Measurements from ENCODE around the gene MRPL9. TPM values are rescaled to one million over a fixed set of nuclear protein-coding genes. Genes with fewer than 3 reads are reported as not detected.

Gene MRPL9
- total and polyA plus RNA-seq, 2 donors (not counting 1 experiment from before 2014, with no cell fraction given): 65.5 to 84.6 TPM

GRCh38 chr1:151803164-151803563, 39.9 kb upstream of the MRPL9 start:
- no peak overlapping the region for H3K9ac ChIP-seq (ENCODE audit: low read length)
- no peaks in the 10 kb centered on the region for H4K20me1 ChIP-seq (ENCODE audit: control insufficient read depth, insufficient read depth, low read length, poor library complexity, severe bottlenecking)
- H3K9me3 Mint-ChIP-seq (ENCODE audit: insufficient read depth): no peaks in the 10 kb centered on the region
- no peaks in the 10 kb centered on the region for H3K36me3 ChIP-seq (replicated peaks in 1 of 2; ENCODE audit: control extremely low read depth in 1 of 2, control insufficient read depth in 1 of 2, extremely low read depth in 1 of 2, insufficient read depth in 2 of 2, low read length in 1 of 2)
- no peak overlapping the region for H2AFZ ChIP-seq (ENCODE audit: insufficient read depth, low read depth, low read length, poor library complexity, severe bottlenecking)
- peaks cover 24% of the 10 kb centered on the region for H3K27me3 Mint-ChIP-seq
- H3K27me3 ChIP-seq (replicated peaks in 1 of 4; ENCODE audit: control extremely low read depth in 1 of 4, control insufficient read depth in 3 of 4, insufficient read depth in 4 of 4, low read length in 3 of 4): peaks cover 0 to 22% (median 2%) of the 10 kb centered on the region in 4 experiments
- peaks cover 0 to 3% (median 0%) of the 10 kb centered on the region in 3 donors for H3K9me3 ChIP-seq (ENCODE audit: control extremely low read depth in 1 of 3, control insufficient read depth in 2 of 3, insufficient read depth in 1 of 3, low read length in 2 of 3)
- no peak overlapping the region for H3K27ac ChIP-seq (ENCODE audit: low read length in 2 of 2)
- DNase-seq (no peak), ATAC-seq (ENCODE audit: low read depth) (no peak)
- H3K4me3 ChIP-seq (ENCODE audit: control extremely low read depth in 1 of 5, extremely low read depth in 1 of 5, insufficient read depth in 1 of 5, low read depth in 2 of 5, low read length in 4 of 5): no peak overlapping the region
- H3K4me1 Mint-ChIP-seq: peaks cover 9% of the 10 kb centered on the region
- H3K4me2 ChIP-seq (replicated peaks; ENCODE audit: low read depth, low read length, poor library complexity, severe bottlenecking): no peak overlapping the region
- ChIA-PET CTCF (interaction anchor here (1.3 kb wide), 1 partner anchor 198 kb away, joined by 5 read pairs; no protein-coding TSS in a partner anchor), POLR2A (no interaction called here)
- TF ChIP-seq EZH2 (IDR thresholded peaks at IDR 0.05; ENCODE audit: borderline replicate concordance, insufficient read depth, low read depth, low read length, poor library complexity, severe bottlenecking) (no peak), CTCF (IDR thresholded peaks at IDR 0.05) (no peak)
- H3K27ac Mint-ChIP-seq: no peak overlapping the region
- H3K4me1 ChIP-seq (ENCODE audit: control insufficient read depth in 2 of 2, insufficient read depth in 2 of 2, low read length in 2 of 2): peaks cover 6 to 13% of the 10 kb centered on the region in 2 donors
- no peak overlapping the region for H3K4me3 Mint-ChIP-seq
- no peaks in the 10 kb centered on the region for H3K79me2 ChIP-seq (ENCODE audit: control insufficient read depth, insufficient read depth, low read length)
- intact Hi-C loops (cut with micrococcal nuclease): no loop called here

GRCh38 chr1:151802372-151802771, 39.1 kb upstream of the MRPL9 start:
- Histone ChIP-seq H3K4me2 (replicated peaks; ENCODE audit: low read depth, low read length, poor library complexity, severe bottlenecking) (no peak overlapping the region), H3K27me3 (replicated peaks in 1 of 4; ENCODE audit: control extremely low read depth in 1 of 4, control insufficient read depth in 3 of 4, insufficient read depth in 4 of 4, low read length in 3 of 4) (peaks cover 0 to 22% (median 2%) of the 10 kb centered on the region in 4 experiments), H3K4me3 (ENCODE audit: control extremely low read depth in 1 of 5, extremely low read depth in 1 of 5, insufficient read depth in 1 of 5, low read depth in 2 of 5, low read length in 4 of 5) (no peak overlapping the region), H4K20me1 (ENCODE audit: control insufficient read depth, insufficient read depth, low read length, poor library complexity, severe bottlenecking) (no peaks in the 10 kb centered on the region), H3K4me1 (ENCODE audit: control insufficient read depth in 2 of 2, insufficient read depth in 2 of 2, low read length in 2 of 2) (peaks cover 6 to 13% of the 10 kb centered on the region in 2 donors), H3K79me2 (ENCODE audit: control insufficient read depth, insufficient read depth, low read length) (no peaks in the 10 kb centered on the region), H3K9ac (ENCODE audit: low read length) (no peak overlapping the region), H3K9me3 (ENCODE audit: control extremely low read depth in 1 of 3, control insufficient read depth in 2 of 3, insufficient read depth in 1 of 3, low read length in 2 of 3) (peaks cover 0 to 3% (median 0%) of the 10 kb centered on the region in 3 donors), H3K36me3 (replicated peaks in 1 of 2; ENCODE audit: control extremely low read depth in 1 of 2, control insufficient read depth in 1 of 2, extremely low read depth in 1 of 2, insufficient read depth in 2 of 2, low read length in 1 of 2) (no peaks in the 10 kb centered on the region), H2AFZ (ENCODE audit: insufficient read depth, low read depth, low read length, poor library complexity, severe bottlenecking) (no peak overlapping the region), H3K27ac (ENCODE audit: low read length in 2 of 2) (no peak overlapping the region)
- no peak for ATAC-seq (ENCODE audit: low read depth)
- WGBS (ENCODE audit: insufficient coverage): 96% methylated on average over 5 of the region's 5 CpGs
- CTCF ChIA-PET: interaction anchor here (1.3 kb wide), 1 partner anchor 199 kb away, joined by 5 read pairs; no protein-coding TSS in a partner anchor
- Mint-ChIP-seq H3K27me3 (peaks cover 18% of the 10 kb centered on the region), H3K27ac (no peak overlapping the region), H3K4me1 (peaks cover 5% of the 10 kb centered on the region), H3K9me3 (ENCODE audit: insufficient read depth) (no peaks in the 10 kb centered on the region), H3K4me3 (no peak overlapping the region)
- DNase-seq: no peak
- TF ChIP-seq CTCF (IDR thresholded peaks at IDR 0.05) (no peak), EZH2 (IDR thresholded peaks at IDR 0.05; ENCODE audit: borderline replicate concordance, insufficient read depth, low read depth, low read length, poor library complexity, severe bottlenecking) (no peak)
- POLR2A ChIA-PET: no interaction called here
- intact Hi-C loops (cut with micrococcal nuclease): no loop called here
